NCI-H510A (cell line): Measurements from ENCODE around the gene BCL3.
"Not testable (repeated sequence)": the region's sequence is repeated elsewhere in the genome, so short reads cannot be mapped to it uniquely, and the experiment has no call there.

Experiments used
- DNase-seq: peaks from one replicate; lab custom pipeline; 2025; lab: John Stamatoyannopoulos, UW

The BCL3 gene

DNA sequence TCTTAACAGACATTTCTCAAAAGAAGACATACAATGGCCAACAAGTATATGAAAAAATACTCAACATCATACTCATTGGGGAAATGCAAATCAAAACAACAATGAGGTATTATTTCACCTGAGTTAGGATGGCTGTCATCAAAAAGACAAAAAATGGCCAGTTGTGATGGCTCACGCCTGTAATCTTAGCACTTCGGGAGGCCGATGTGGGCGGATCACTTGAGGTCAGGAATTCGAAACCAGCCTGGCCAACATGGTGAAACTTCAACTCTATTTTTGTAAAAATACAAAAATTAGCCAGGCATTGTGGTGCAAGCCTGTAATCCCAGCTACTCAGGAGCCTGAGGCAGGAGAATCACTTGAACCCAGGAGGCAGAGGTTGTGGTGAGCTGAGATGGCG, 27.6 kb upstream of the BCL3 start:
- no peak for DNase-seq

DNA sequence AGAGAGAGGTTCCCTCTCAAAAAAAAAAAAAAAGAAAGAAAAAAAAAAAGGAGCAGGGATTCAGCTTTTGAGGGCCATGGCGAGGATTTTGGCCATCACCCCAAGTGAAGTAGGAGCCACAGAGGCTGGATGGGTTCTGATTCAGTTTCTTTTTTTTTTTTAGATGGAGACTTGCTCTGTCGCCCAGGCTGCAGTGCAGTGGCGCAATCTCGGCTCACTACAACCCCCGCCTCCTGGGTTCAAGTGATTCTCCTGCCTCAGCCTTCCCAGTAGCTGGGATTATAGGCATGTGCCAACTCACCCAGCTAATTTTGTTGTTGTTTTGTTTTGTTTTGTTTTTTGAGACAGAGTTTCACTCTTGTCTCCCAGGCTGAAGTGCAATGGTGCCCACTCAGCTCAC, 27.1 kb upstream of the BCL3 start:
- not testable (repeated sequence) for DNase-seq

DNA sequence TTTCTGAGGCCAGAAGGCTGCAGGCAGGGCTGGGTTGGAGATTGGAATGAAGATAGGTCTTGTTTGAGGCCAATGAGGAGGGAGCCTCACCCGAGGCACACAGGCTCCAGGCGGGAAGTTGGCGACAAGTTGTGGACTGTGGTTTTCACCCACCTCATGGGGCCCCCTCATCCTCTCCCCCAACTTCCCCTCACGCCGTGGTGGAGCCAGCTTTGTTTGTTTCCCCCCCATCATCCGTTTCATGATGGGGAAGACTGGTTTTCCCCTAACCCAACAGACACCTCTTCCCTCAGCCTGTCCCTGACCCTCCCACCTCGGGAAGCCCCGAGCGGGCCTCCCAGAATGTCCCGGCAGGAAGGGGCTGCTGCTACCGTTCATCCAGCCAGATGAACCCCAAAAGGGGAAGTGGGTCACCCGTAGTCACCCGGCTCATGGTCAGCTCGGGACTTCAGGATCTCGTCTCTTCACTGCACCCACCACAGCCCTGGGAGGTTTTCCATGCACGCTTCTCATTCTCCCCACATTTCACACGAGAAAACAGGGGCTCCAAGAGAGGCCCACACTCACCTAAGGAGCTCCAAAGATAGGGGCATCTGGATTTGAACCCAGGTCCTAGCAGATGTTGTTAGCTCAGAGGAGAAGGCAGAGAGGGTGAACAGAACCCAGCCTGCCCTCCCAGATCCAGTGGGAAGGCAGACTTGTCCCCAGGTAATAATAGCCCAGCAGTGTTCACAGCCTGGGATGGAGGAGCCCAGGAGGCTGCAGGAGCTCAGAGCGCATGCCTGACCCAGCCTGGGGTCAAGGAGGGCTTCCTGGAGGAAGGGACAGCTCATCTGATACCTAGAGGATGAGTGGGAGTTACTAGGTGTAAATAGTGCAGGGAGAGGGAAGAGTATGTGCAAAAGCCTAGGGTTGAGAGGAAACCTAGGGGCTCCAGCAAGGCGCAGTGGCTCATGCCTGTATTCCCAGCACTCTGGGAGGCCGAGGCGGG, 26.1 kb upstream of the BCL3 start:
- DNase-seq: no peak

DNA sequence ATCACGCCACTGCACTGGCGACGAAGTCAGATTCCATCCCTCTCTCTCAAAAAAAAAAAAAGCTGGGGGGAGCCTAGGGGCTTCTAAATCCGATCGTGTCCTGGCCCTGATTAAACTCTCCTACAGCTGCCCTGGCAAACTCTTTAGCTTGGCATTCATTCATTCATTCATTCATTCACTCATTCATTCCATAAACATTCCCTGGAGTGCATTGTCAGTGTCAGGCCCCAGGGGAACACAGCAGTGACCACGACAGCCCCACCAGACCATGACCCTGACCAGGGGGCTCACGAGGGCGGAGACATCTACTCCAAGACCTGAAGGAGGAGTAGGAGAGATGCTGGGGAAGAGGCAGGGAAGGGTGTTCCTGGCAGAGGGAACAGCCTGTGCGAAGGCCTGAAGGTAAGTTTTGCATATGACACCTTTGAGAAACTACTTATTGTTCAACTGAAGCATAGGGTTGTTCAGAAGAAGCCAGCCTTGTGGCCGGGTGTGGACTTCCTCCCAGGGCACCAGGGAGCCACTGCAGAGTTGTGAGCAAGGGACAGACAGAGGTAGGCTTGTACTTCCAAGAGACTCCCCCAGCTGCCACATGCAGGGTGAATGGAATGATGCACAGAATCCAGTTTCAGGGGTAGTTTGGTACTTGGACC, 25.1 kb upstream of the BCL3 start:
- no peak for DNase-seq

DNA sequence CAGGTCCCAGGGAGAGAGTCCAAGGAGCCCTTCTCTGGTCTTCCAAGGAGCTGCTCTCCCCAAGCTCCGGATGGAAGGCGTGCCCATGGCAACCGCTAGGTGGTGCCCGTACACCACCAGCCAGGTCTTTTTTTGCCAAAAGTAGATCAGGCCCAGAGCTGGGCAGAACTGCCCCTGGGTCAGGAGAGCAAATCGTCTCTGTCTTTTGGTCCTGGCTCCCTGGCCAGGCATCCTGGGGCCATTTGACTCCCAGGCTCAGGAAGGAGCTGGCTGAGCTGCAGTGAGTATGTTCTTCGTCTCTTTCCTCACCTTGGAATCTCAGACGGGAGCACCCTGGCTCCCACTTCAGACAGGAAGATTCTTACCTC, 24.6 kb upstream of the BCL3 start:
- DNase-seq: peak; percentile 44

DNA sequence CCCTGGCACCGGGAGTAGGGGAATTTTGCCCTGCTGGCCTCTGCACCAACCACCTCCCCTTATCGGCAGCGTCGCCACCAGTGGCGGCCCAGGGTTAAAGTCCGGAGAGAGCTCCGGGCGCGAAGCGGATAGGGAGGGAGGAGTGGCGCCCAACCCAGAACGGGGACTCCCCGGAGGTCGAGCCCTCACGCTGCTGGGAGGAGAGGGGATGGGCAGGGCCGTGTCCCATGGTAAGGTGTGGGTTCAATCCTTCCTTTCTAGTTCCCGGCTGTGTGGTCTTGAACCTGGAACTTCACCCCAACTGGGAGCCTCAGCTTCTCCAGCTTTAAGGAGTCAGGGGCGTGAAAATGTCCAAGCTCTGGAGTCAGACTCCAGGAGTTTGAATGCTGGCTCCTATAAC, 23.3 kb upstream of the BCL3 start:
- no peak for DNase-seq

DNA sequence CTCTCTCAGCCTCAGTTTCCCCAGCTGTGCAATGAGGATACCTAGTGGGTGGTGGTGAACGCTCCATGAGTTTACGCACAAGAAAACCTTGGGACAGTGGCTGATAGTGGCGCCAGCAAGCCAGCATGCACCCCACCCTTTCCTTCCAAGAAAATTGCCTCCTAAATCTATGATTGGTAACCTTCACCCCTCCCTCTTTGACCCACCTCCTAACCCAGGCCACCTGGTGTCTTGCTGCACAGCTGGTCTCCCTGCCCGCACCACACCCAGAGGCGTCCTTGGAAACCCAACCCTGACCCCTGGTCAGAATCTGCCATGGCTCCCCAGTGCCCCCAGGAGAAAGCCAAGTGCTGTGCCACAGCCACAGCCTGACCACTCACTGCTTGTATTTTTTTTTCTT, 22.8 kb upstream of the BCL3 start:
- DNase-seq: no peak

DNA sequence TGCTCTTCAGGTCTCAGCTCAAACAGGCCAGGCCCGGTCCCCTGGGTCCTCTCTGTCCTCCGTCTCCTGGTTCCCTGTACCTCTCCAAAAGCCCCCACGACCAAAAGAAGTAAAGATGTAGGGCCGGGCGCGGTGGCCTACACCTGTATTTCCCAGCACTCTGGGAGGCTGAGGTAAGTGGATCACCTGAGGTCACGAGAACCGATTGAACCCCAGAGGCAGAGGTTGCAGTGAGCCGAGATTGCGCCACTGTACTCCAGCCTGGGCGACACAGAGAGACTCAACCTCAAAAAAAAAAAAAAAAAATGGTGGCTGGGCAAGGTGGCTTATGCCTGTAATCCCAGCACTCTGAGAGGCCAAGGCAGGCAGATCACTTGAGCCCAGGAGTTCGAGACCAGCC, 22.0 kb upstream of the BCL3 start:
- no peak for DNase-seq

DNA sequence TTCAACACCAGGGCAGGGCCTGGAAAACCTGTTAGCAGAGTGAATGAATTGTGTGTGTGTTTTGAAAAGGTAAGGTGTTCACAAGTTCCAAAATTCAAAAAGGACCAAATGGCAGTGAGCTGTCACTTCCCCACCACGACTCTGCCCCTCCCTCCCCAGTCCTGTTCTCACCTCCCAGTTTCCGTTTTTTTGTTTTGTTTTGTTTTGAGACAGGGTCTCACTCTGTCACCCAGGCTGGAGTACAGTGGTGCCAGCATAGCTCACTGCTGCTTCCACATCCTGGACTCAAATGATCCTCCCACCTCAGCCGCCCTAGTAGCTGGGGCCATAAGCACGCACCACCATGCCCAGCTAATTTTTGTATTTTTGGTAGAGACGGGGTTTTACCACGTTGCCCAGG, 20.3 kb upstream of the BCL3 start:
- DNase-seq: no peak

DNA sequence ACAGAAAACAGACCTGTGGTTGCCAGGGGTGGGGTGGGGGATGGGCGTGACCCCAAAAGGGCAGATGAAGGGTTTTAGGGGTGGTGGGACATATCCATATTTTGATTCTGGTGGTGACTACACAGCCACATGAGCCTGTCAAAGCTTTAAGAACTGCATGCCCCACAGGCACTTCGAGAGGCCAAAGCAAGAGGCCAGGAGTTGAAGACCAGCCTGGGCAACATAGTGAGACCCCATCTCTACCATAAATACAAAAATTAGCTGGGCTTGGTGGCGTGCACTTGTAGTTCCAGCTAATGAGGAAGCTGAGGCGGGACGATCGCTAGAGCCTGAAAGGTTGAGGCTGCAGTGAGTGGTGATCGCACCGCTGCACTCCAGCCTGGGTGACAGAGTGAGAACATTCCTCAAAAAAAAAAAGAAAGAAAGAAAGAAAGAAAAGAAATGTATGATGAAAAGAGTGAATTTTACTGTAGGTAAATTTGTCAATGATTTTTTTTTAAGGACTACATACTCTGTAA, 18.9 kb upstream of the BCL3 start:
- no peak for DNase-seq

DNA sequence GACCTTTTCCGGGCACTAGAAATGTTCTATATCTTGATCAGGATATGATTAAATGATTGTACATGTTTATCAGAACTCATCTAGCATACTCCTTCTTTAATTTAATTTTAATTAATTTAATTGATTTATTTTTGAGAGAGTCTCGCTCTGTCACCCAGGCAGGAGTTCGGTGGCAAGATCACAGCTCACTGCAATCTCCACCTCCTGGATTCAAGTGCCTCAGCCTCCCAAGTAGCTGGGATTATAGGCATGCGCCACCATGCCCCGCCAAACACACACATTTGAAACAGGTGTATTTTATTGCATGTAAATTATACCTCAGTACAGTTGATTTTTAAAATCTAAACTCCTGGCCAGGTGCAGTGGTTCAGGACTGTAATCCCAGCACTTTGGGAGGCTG, 17.4 kb upstream of the BCL3 start:
- no peak for DNase-seq

DNA sequence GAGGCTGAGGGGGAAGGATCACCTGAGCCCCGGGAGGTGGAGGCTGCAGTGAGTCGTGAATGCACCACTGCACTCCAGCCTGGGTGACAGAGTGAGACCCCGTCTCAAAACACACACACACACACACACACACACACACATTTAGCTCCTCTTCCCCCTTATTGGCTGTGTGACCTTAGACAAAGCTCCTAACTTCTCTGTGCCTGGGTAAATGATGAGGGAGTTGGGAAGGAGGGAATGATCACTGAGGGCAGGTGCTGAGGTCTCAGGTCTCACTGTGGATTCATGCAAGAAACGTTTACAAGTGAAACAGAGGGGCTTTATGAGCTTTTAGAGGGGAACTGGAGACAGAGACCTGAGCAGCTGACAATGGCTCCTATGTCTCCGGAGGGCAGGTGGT, 16.9 kb upstream of the BCL3 start:
- DNase-seq: no peak

DNA sequence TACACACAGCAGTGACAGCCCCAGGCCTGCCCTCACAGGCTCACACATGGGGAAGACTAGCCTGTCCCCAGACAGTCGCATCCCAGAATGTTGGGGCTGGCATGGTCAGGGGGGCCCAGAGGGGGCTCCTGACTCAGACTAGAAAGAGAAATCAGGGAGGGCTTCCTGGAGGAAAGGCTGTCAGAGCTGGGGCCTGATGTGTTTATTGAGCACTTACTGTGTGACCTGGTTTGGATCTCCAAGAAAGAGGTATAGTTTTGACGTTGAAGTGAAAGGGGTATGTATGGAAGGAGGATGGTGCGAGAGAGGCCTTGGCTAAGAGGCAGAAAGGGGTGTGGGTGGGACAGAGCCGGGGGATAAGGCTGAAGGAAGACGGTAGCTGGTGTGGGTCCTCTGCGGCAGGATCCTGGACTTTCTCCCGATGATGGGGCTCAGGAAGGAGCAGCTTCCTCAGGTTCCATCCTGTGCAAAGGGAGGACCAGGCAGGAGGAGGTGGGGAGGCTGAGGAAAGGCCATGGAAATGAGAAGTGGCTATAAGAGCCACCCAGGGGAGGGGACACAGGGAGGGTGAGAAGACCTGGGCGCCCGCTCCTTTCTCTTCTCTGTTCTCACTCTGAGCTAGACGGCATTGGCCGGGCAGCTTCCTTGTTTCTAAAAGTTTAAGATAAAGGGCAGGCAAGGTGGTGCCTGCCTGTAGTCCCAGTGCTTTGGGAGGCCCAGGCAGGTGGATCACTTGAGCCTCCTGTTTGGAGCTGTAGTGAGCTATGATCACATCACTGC, 16.1 kb upstream of the BCL3 start:
- no peak for DNase-seq

DNA sequence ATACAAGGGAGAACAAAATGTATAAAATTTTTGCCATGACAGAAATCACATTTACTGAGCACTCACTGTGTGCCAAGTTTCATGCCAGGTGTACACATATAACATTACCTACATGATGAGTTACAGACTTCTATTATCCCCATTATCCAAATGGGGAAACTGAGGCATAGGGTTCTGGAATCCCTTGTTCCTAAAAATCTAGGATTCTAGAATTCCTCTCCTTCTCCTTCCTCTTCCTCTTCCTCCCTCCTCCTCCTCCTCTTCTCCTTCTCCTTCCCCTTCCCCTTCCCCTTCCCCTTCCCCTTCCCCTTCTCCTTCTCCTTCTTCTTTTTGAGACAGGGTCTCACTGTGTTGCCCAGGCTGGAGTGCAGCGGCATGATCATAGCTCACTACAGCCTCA, 14.2 kb upstream of the BCL3 start:
- DNase-seq: no peak

DNA sequence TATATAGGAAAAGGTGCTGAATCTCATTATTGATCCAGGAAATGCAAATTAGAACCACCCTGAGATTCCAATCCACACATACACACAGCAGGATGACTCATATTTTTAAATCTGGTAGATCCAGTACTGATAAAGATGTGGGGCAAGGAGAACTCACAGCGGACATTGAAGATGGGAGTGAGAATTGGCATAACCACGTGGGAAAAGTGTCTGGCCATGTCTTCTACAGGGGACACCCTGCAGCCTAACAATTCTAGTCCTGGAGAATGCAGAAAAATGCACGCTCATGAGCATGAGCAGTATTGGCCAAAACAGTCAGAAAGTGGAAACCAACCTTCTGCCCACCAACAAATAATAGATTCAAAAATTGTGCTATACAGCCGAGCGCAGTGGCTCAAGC, 13.5 kb upstream of the BCL3 start:
- DNase-seq: no peak

DNA sequence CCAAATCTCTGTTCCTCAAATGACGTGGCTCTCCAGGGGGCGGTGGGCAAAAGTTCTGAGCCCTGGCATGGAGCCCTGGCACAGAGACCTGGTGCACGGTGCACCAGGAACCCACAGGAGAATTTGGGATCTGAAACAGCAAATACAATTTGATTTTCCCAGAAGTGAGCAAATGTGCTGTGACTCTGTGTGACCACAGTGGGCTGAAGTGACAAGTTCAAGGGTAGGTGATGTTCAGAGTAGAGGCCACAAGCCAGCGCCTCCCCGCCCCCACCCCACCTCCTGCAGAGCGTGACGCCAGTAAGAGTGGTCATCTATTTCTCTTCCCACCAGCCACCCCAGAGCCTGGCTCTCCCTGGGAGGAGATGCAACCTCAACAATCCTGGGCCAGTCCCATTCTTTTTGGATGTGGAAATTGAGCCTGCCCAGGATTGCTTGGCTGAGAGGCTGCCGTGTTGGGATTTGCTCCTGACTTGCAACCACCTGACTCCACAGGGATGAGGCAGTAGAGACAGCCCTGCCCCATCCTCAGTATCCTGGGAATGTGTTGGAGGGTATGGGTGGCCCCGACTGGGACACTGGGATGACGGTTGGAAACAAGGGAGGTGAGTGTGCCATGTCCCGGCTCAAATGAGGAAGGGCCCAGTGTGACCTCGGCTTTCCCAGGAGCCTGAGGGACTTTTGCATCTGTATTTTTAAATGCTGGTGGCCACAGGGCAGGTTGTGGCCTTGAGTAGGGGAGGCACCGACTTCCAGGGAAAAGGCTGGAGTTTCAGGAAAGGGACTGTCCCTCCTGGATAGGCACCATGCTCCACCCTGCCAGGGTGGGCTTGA, 11.1 kb upstream of the BCL3 start:
- no peak for DNase-seq

DNA sequence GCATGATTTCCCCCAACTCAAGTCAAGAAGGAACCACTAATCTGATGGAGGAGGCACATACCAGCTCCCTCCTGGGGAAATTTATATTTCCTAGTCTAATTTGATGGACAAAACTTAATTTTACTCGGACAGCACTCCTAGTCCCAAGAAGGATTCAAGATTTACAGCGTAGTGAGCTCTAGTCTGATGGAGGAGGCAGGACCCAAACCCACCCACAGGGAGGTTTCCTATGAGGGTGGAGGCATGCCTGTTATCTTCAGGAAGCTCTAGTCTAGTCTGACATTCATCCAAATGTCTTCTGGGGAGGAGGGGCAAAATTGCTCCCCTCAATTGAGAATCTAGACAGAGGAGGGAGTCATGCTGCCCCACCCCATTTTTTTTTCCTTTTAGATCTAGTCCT, 10.4 kb upstream of the BCL3 start:
- DNase-seq: no peak

DNA sequence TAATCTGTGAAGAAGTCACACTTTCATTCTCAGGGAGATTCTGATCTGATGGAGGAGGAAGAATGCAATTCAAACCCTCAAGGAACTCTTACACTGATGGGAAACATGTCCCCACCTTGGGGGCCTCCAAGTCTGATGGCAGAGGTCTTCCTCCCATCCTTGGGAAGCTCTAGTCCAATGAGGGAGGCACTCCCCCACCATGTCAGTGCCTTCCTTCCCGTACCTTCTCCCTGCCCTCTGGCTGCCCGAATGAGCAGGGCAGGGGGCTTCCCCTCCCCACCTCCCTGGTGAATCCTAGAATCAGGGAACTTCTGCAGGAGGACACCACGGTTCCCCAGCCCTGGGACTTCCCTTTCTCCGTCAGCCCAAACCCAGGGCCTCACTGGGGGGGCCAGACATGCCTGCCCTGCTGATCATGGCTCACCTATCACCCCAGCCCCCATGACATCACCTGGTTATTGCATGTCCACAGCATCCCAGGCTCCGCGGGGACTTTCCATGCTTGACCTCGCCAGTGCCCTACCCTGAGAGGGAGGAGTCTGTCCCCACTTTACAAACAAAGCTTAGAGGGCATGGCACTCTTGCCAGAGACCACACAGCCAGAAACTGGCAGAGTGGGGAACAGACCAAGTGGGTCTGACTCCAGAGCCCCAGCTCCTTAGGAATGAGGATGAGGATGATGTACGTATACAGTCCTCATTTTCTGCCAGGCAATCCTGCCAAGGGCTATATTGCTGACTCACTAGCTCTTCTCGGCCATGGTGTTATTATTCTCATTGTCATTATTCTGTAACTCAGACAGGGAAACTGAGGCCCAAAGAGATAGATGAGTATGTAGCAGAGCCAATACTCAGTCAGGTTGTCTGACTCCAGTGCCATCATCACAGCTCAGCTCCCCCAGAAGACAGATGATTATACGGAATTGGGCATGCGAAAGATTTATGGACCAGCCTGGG, 9.6 kb upstream of the BCL3 start:
- no peak for DNase-seq

DNA sequence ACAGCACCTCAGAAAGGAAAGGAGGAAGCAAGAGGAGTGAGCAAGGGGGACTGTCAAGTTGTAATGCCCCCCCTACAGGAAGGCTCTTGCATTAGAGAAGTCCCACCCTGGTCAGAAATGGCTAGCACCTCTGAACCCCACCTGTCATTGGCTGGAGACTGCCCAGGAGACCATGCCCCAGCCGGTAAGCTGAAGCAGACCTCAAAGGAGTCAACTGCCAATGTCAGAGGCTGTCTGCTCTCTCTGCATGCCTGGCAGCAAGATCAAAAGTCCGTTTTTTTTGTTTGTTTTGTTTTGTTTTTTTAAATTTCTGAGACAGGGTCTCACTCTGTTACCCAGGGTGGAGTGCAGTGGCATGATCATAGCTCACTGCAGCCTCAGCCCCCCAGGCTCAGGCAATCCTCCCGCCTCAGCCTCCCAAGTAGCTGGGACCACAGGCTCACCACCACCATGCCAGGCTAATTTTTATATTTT, 8.1 kb upstream of the BCL3 start:
- DNase-seq: no peak

DNA sequence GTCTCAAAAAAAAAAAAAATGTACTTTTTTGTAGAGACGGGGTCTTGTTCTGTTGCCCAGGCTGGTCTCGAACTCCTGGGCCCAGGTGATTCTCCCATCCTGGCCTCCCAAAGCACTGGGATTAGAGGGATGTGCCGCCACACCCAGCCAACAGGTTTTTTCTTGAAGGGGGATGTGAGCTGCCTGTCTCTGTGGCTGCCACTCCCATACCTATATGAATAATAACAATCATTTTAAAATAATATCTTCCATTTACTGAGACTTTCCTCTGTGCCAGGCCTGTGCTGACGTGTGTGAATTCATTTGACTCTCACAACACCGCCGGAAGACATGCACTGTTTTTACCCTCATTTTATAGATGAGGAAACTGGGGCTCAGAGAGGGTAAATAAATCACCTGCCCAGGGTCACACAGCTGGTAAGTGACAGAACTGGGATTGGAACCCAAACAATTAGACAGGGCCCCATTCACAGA, 7.2 kb upstream of the BCL3 start:
- no peak for DNase-seq
